OCI-LY7 (cell line): ENCODE measurements around the gene C1orf21. TPM values are rescaled to one million over a fixed set of nuclear protein-coding genes. Genes with fewer than 3 reads are reported as not detected.

Source experiments
- BruUV-seq: library from RNA; stranded (reverse); fragments of 400-500 nt; replicated peaks from 2 replicates; lab custom pipeline; 2021; lab: Mats Ljungman, UMichigan
- CTCF ChIA-PET: fragments of 300-600 bp; sonication (Branson Sonifier 250); formaldehyde crosslinking; loops from one replicate; lab custom pipeline; 2022; ENCODE audit warnings: antibody characterized with exemption; ENCODE audit not compliant: unreplicated experiment; lab: Charles Lee
- POLR2A ChIA-PET: fragments of 300-600 bp; sonication (Branson Sonifier 250); formaldehyde crosslinking; loops from one replicate; lab custom pipeline; 2022; ENCODE audit warnings: antibody characterized with exemption; lab: Charles Lee
- DNase-seq: peaks from one replicate; pipeline ENCODE4 v3.0.0-alpha.2; 2015; ENCODE audit warnings: low spot score
- H2AFZ ChIP-seq: fragments of 200-600 bp; sonication (generic), shearing (Covaris generic); 2 replicates; pipeline ENCODE4 v1.6.1; 2014; ENCODE audit warnings: mild to moderate bottlenecking, antibody characterized with exemption, low read length, moderate library complexity
- H3K27ac ChIP-seq: fragments of 200-600 bp; sonication (generic); 2 replicates; pipeline ENCODE4 v1.5.1; 2014; ENCODE audit warnings: mixed run types, low read depth, mild to moderate bottlenecking, moderate library complexity, low read length, inconsistent platforms; ENCODE audit not compliant: poor library complexity, severe bottlenecking
- H3K36me3 ChIP-seq: fragments of 200-600 bp; sonication (generic); 2 replicates; pipeline ENCODE4 v1.6.1; 2014; ENCODE audit warnings: mild to moderate bottlenecking, antibody characterized with exemption, low read length, moderate library complexity, mixed read lengths; ENCODE audit not compliant: insufficient read depth
- H3K4me1 ChIP-seq: fragments of 200-600 bp; sonication (generic); 2 replicates; pipeline ENCODE4 v1.5.1; 2014; ENCODE audit warnings: mild to moderate bottlenecking, low read length; ENCODE audit not compliant: insufficient read depth, poor library complexity, severe bottlenecking
- H3K4me2 ChIP-seq: fragments of 200-600 bp; sonication (generic); 2 replicates; pipeline ENCODE4 v1.6.1; 2014; ENCODE audit warnings: mild to moderate bottlenecking, low read length
- H3K4me3 ChIP-seq: fragments of 200-600 bp; sonication (generic); 2 replicates; pipeline ENCODE4 v1.5.1; 2014; ENCODE audit warnings: mild to moderate bottlenecking, low read depth, low read length; ENCODE audit not compliant: poor library complexity, severe bottlenecking
- H3K79me2 ChIP-seq: fragments of 200-600 bp; sonication (generic); 2 replicates; pipeline ENCODE4 v1.6.1; 2016; ENCODE audit warnings: low read depth, mild to moderate bottlenecking, low read length, moderate library complexity, mixed read lengths; ENCODE audit not compliant: insufficient read depth
- H3K9me2 ChIP-seq: fragments of 200-600 bp; sonication (generic); 2 replicates; pipeline ENCODE4 v1.6.1; 2016; ENCODE audit warnings: mild to moderate bottlenecking, low read length, mixed read lengths; ENCODE audit not compliant: insufficient read depth
- H3K9me3 ChIP-seq: fragments of 200-600 bp; sonication (generic); 2 replicates; pipeline ENCODE4 v1.6.1; 2014; ENCODE audit warnings: mild to moderate bottlenecking, mixed run types, low read length, mixed read lengths
- H4K20me1 ChIP-seq: fragments of 200-600 bp; sonication (generic); 2 replicates; pipeline ENCODE4 v1.6.1; 2014; ENCODE audit warnings: mild to moderate bottlenecking, antibody characterized with exemption, low read length, moderate library complexity, mixed read lengths; ENCODE audit not compliant: insufficient read depth
- EZH2phosphoT487 ChIP-seq: fragments of 200-600 bp; sonication (generic); IDR thresholded peaks from 2 replicates; pipeline ENCODE4 v1.6.1; 2018; ENCODE audit warnings: low read depth, borderline replicate concordance, mild to moderate bottlenecking, mixed run types, antibody characterized with exemption, low read length, moderate library complexity, mixed read lengths
- intact Hi-C: fragments of 100-400 bp; cut with micrococcal nuclease; formaldehyde crosslinking; loops from one replicate; pipeline ENCODE4 v1.10.0; 2022; ENCODE audit not compliant: unreplicated experiment
- total RNA-seq, 2 experiments: library from RNA; depleted of rRNA in 1 of 2; stranded (reverse); fragments of >200 nt in 1 of 2; shearing (Covaris generic) in 1 of 2; gene quantifications; 2 replicates each; pipeline ENCODE4 v1.2.3, GENCODE V29; 2014 to 2022
- TF ChIP-seq, protein P1 (sequence below): fragments of 200-600 bp; sonication (generic); conservative IDR thresholded peaks from 2 replicates; pipeline ENCODE4 v1.5.1; 2014; ENCODE audit warnings: mild to moderate bottlenecking, antibody characterized with exemption, low read length, moderate library complexity, mixed read lengths

Gene C1orf21
- total RNA-seq, 2 experiments from 2014 or later: not detected

DNA sequence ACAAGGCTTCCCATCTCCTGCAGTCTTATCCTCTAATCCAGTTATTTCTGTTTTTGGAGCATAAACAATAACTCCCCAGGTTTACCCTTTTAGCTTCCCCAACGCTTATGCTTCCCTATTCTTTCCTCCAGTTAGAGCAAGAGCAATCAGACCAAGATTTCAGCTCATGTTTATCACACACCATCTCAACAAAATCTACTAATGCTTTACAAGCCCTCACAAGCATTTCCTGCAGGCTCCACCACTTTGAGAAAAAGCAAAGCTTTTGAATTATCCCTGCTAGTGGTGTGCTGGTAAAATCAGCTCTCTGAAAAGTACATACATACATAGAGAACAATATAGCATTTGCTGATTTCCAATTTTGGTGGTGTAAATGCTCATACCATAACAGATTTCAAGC is 275.0 kb downstream of the C1orf21 start:
- H3K9me2 ChIP-seq: no peaks in the 10 kb centered on the region

DNA sequence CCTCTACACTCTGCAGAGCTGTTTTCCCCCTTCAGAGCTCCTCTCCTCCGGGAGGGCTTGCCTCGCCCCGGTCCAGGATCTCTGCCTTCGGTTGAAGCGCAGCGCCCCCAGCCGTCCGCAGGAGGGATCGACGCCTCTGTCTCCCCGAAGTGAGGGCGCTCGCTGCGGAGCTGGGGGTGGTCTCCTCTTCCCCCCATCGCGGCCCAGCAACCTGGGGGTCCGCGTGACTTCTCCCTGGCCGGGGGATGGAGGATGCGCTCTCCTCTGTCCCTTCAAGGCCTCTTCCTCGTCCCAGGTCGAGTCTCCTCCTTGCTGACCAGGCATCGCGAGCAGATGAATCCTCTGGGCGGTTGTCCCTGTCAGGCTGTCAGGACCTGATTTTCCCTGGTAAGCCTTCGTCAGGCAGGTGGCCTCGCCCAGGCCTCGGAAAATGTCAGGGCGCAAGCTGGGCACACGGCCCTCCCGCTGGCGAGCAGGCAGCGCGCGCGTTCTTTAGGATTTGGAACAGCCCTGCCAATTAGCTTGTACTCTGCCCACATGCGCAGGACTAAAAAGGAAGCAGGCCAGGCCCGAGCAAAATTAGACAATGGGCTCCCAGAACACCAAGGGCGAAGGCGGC is 277.3 kb downstream of the C1orf21 start:
- intact Hi-C loops: no loop called here
- no peak for TF ChIP-seq EZH2phosphoT487
- TF ChIP-seq, protein P1, sequence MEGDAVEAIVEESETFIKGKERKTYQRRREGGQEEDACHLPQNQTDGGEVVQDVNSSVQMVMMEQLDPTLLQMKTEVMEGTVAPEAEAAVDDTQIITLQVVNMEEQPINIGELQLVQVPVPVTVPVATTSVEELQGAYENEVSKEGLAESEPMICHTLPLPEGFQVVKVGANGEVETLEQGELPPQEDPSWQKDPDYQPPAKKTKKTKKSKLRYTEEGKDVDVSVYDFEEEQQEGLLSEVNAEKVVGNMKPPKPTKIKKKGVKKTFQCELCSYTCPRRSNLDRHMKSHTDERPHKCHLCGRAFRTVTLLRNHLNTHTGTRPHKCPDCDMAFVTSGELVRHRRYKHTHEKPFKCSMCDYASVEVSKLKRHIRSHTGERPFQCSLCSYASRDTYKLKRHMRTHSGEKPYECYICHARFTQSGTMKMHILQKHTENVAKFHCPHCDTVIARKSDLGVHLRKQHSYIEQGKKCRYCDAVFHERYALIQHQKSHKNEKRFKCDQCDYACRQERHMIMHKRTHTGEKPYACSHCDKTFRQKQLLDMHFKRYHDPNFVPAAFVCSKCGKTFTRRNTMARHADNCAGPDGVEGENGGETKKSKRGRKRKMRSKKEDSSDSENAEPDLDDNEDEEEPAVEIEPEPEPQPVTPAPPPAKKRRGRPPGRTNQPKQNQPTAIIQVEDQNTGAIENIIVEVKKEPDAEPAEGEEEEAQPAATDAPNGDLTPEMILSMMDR: no peak
- H3K4me1 ChIP-seq: no peaks in the 10 kb centered on the region
- H3K4me3 ChIP-seq: no peak overlapping the region
- H3K4me2 ChIP-seq: no peak overlapping the region
- DNase-seq: no peak
- no peak overlapping the region for H3K27ac ChIP-seq
- no TSS peak for BruUV-seq
- H3K79me2 ChIP-seq: no peaks in the 10 kb centered on the region
- no peak overlapping the region for H2AFZ ChIP-seq
- CTCF ChIA-PET: no interaction called here
- POLR2A ChIA-PET: interaction anchor here (0.6 kb wide), 1 partner anchor 416 kb away, joined by 3 read pairs; no protein-coding TSS in a partner anchor
- H4K20me1 ChIP-seq: no peaks in the 10 kb centered on the region
- no peaks in the 10 kb centered on the region for H3K36me3 ChIP-seq
- no peaks in the 10 kb centered on the region for H3K9me2 ChIP-seq
- H3K9me3 ChIP-seq: no peaks in the 10 kb centered on the region

More for the DNA sequence above, 275.0 kb downstream of the C1orf21 start:
- intact Hi-C loops: no loop called here
- no TSS peak for BruUV-seq
- H3K79me2 ChIP-seq: no peaks in the 10 kb centered on the region
- H4K20me1 ChIP-seq: no peaks in the 10 kb centered on the region
- POLR2A ChIA-PET: interaction anchor here (1.2 kb wide), 1 partner anchor 10 kb away, joined by 4 read pairs; no protein-coding TSS in a partner anchor
- H3K4me1 ChIP-seq: no peaks in the 10 kb centered on the region
- CTCF ChIA-PET: no interaction called here
- DNase-seq: no peak
- no peak overlapping the region for H3K4me3 ChIP-seq
- H3K36me3 ChIP-seq: no peaks in the 10 kb centered on the region
- H3K4me2 ChIP-seq: no peak overlapping the region
- H3K9me3 ChIP-seq: no peaks in the 10 kb centered on the region
- H3K27ac ChIP-seq: no peak overlapping the region
- no peak overlapping the region for H2AFZ ChIP-seq
- TF ChIP-seq, protein P1: no peak
- TF ChIP-seq EZH2phosphoT487: no peak

- intact Hi-C loops: no loop called here
- Histone ChIP-seq H3K27ac (no peak overlapping the region), H3K79me2 (no peaks in the 10 kb centered on the region), H3K36me3 (no peaks in the 10 kb centered on the region), H3K9me3 (no peaks in the 10 kb centered on the region), H3K4me2 (no peak overlapping the region), H3K4me3 (no peak overlapping the region), H3K4me1 (no peaks in the 10 kb centered on the region), H4K20me1 (no peaks in the 10 kb centered on the region), H2AFZ (no peak overlapping the region), H3K9me2 (no peaks in the 10 kb centered on the region)
- no peak for DNase-seq
- BruUV-seq: no TSS peak
- POLR2A ChIA-PET: interaction anchor here (0.6 kb wide), 1 partner anchor 415 kb away, joined by 3 read pairs; no protein-coding TSS in a partner anchor
- CTCF ChIA-PET: no interaction called here
- TF ChIP-seq, protein P1: no peak
- no peak for TF ChIP-seq EZH2phosphoT487
Observed at GRCh38 chr1:184664661-184665060, 277.8 kb downstream of the C1orf21 start.
